NT2/D1 (cell line): ENCODE measurements around the gene ZBTB39.

ENCODE experiments used
- SUZ12 ChIP-seq: IDR thresholded peaks from 2 replicates; pipeline ENCODE4 v1.6.1; 2011; ENCODE audit not compliant: insufficient read length, insufficient read depth; ENCODE audit errors: extremely low read depth
- YY1 ChIP-seq: IDR thresholded peaks from 2 replicates; pipeline ENCODE4 v1.6.1; 2011; ENCODE audit not compliant: insufficient read length, insufficient read depth
- ZNF274 ChIP-seq: IDR thresholded peaks from 2 replicates; pipeline ENCODE4 v1.6.1; 2011; ENCODE audit warnings: mild to moderate bottlenecking, low read depth, low read length

- TF ChIP-seq ZNF274 (no peak), YY1 (no peak), SUZ12 (no peak)
These were observed 16.3 kb downstream of the ZBTB39 start for GRCh38 chr12:56989861-56990610.
